Muscle layer of duodenum (tissue), 2 donors: ENCODE data around the gene KLF14.
"Not testable (repeated sequence)": the region's sequence is repeated elsewhere in the genome, so short reads cannot be mapped to it uniquely, and the experiment has no call there.

Experiments
- H3K27ac ChIP-seq: one replicate; pipeline ENCODE4 v1.7.0; 2013; ENCODE audit warnings: mild to moderate bottlenecking, low read length
- H3K27me3 ChIP-seq: one replicate; pipeline ENCODE4 v1.7.0; 2013; ENCODE audit warnings: low read depth, mild to moderate bottlenecking, control low read depth, low read length
- H3K36me3 ChIP-seq, 2 donors: one replicate each; pipeline ENCODE4 v1.7.0; 2013; ENCODE audit warnings: low read length in 2 of 2, control low read depth in 1 of 2, mild to moderate bottlenecking in 1 of 2; ENCODE audit not compliant: insufficient read depth in 2 of 2, control insufficient read depth in 1 of 2
- H3K4me1 ChIP-seq, 2 donors: one replicate each; pipeline ENCODE4 v1.7.0; 2013; ENCODE audit warnings: low read length in 2 of 2, mild to moderate bottlenecking in 2 of 2, control low read depth in 1 of 2, moderate library complexity in 1 of 2; ENCODE audit not compliant: insufficient read depth in 2 of 2, control insufficient read depth in 1 of 2
- H3K4me3 ChIP-seq, 2 donors: one replicate each; pipeline ENCODE4 v1.7.0; 2013; ENCODE audit warnings: low read length in 2 of 2, low read depth in 1 of 2, mild to moderate bottlenecking in 1 of 2
- H3K9me3 ChIP-seq, 2 donors: one replicate each; pipeline ENCODE4 v1.7.0; 2013; ENCODE audit warnings: low read length in 2 of 2, control low read depth in 1 of 2, mild to moderate bottlenecking in 1 of 2; ENCODE audit not compliant: control insufficient read depth in 1 of 2
- donor health status: healthy.

Gene KLF14

GRCh38 chr7:130708001-130708400, 26.0 kb downstream of the KLF14 start:
- H3K27me3 ChIP-seq: no peaks in the 10 kb centered on the region
- no peak overlapping the region for H3K27ac ChIP-seq
- no peaks in the 10 kb centered on the region for H3K4me1 ChIP-seq
- no peak overlapping the region for H3K4me3 ChIP-seq
- H3K36me3 ChIP-seq: no peaks in the 10 kb centered on the region
- H3K9me3 ChIP-seq: no peaks in the 10 kb centered on the region

- H3K4me3 ChIP-seq: no peak overlapping the region
- H3K36me3 ChIP-seq: no peaks in the 10 kb centered on the region
- H3K4me1 ChIP-seq: no peaks in the 10 kb centered on the region
- no peak overlapping the region for H3K27ac ChIP-seq
- H3K9me3 ChIP-seq: no peaks in the 10 kb centered on the region
- no peaks in the 10 kb centered on the region for H3K27me3 ChIP-seq
Measured at GRCh38 chr7:130703851-130704250, 30.2 kb downstream of the KLF14 start.

DNA sequence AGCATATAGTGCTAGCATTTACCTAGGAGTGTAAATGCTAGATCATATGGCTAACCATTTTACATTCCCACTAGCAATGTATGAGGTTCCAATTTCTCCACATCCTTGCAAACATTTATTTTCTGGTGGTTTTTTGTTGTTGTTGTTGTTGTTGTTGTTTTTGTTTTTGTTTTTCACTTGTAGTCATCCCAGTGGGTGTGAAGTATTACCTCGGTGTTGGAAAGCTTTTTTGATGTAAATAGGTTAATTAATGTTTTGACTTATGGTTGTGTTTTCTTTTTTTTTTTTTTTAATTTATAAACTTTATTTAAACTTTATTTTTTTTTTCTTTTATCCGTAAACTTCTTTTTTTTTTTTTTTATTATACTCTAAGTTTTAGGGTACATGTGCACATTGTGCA, 32.4 kb downstream of the KLF14 start:
- Histone ChIP-seq H3K27ac (no peak overlapping the region), H3K9me3 (no peaks in the 10 kb centered on the region), H3K27me3 (no peaks in the 10 kb centered on the region), H3K4me3 (no peak overlapping the region), H3K4me1 (no peaks in the 10 kb centered on the region), H3K36me3 (no peaks in the 10 kb centered on the region)

- no peak overlapping the region for H3K27ac ChIP-seq
- H3K36me3 ChIP-seq: no peaks in the 10 kb centered on the region
- H3K4me3 ChIP-seq: no peak overlapping the region
- no peaks in the 10 kb centered on the region for H3K9me3 ChIP-seq
- H3K4me1 ChIP-seq: no peaks in the 10 kb centered on the region
- no peaks in the 10 kb centered on the region for H3K27me3 ChIP-seq
Measured at GRCh38 chr7:130700760-130701159, 33.2 kb downstream of the KLF14 start.

GRCh38 chr7:130699686-130700085, 34.3 kb downstream of the KLF14 start:
- Histone ChIP-seq H3K4me3 (no peak overlapping the region), H3K36me3 (no peaks in the 10 kb centered on the region), H3K9me3 (no peaks in the 10 kb centered on the region), H3K27ac (no peak overlapping the region), H3K4me1 (no peaks in the 10 kb centered on the region), H3K27me3 (no peaks in the 10 kb centered on the region)

GRCh38 chr7:130697820-130698219, 36.2 kb downstream of the KLF14 start:
- H3K4me3 ChIP-seq: no peak overlapping the region
- no peak overlapping the region for H3K27ac ChIP-seq
- H3K36me3 ChIP-seq: no peaks in the 10 kb centered on the region
- H3K4me1 ChIP-seq: no peaks in the 10 kb centered on the region
- no peaks in the 10 kb centered on the region for H3K9me3 ChIP-seq
- H3K27me3 ChIP-seq: no peaks in the 10 kb centered on the region

GRCh38 chr7:130695840-130696239, 38.2 kb downstream of the KLF14 start:
- no peak overlapping the region for H3K4me3 ChIP-seq
- no peak overlapping the region for H3K27ac ChIP-seq
- H3K36me3 ChIP-seq: no peaks in the 10 kb centered on the region
- H3K27me3 ChIP-seq: no peaks in the 10 kb centered on the region
- H3K4me1 ChIP-seq: no peaks in the 10 kb centered on the region
- no peaks in the 10 kb centered on the region for H3K9me3 ChIP-seq

GRCh38 chr7:130692396-130692795, 41.6 kb downstream of the KLF14 start:
- not testable (repeated sequence) for H3K27ac ChIP-seq, H3K27me3 ChIP-seq, H3K36me3 ChIP-seq, H3K4me3 ChIP-seq, H3K4me1 ChIP-seq, H3K9me3 ChIP-seq

- peaks cover 0 to 7% of the 10 kb centered on the region in 2 donors for H3K9me3 ChIP-seq
- no peak overlapping the region for H3K4me3 ChIP-seq
- H3K27ac ChIP-seq: no peak overlapping the region
- H3K36me3 ChIP-seq: no peaks in the 10 kb centered on the region
- no peaks in the 10 kb centered on the region for H3K4me1 ChIP-seq
- H3K27me3 ChIP-seq: no peaks in the 10 kb centered on the region
Measured at GRCh38 chr7:130689683-130690082, 44.3 kb downstream of the KLF14 start.

GRCh38 chr7:130683026-130683425, 51.0 kb downstream of the KLF14 start:
- Histone ChIP-seq H3K4me3 (no peak overlapping the region), H3K27me3 (no peaks in the 10 kb centered on the region), H3K36me3 (no peaks in the 10 kb centered on the region), H3K27ac (no peak overlapping the region), H3K9me3 (no peaks in the 10 kb centered on the region), H3K4me1 (no peaks in the 10 kb centered on the region)
